Umbilical cord (tissue), 2 donors: ENCODE data around the gene E4F1. TPM values are rescaled to one million over a fixed set of nuclear protein-coding genes. Genes with fewer than 3 reads are reported as not detected.

ENCODE experiments used
- DNase-seq: peaks from one replicate; pipeline ENCODE4 v3.0.0-alpha.2; 2015; ENCODE audit warnings: low spot score
- total RNA-seq: library from RNA; depleted of rRNA; stranded (reverse); fragments of >200 nt; gene quantifications from one replicate; pipeline ENCODE4 v1.2.3, GENCODE V29; 2014; ENCODE audit warnings: low replicate concordance; ENCODE audit not compliant: insufficient read depth

E4F1 gene, protein sequence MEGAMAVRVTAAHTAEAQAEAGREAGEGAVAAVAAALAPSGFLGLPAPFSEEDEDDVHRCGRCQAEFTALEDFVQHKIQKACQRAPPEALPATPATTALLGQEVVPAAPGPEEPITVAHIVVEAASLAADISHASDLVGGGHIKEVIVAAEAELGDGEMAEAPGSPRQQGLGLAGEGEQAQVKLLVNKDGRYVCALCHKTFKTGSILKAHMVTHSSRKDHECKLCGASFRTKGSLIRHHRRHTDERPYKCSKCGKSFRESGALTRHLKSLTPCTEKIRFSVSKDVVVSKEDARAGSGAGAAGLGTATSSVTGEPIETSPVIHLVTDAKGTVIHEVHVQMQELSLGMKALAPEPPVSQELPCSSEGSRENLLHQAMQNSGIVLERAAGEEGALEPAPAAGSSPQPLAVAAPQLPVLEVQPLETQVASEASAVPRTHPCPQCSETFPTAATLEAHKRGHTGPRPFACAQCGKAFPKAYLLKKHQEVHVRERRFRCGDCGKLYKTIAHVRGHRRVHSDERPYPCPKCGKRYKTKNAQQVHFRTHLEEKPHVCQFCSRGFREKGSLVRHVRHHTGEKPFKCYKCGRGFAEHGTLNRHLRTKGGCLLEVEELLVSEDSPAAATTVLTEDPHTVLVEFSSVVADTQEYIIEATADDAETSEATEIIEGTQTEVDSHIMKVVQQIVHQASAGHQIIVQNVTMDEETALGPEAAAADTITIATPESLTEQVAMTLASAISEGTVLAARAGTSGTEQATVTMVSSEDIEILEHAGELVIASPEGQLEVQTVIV
- total RNA-seq, result 14.7 TPM

DNA sequence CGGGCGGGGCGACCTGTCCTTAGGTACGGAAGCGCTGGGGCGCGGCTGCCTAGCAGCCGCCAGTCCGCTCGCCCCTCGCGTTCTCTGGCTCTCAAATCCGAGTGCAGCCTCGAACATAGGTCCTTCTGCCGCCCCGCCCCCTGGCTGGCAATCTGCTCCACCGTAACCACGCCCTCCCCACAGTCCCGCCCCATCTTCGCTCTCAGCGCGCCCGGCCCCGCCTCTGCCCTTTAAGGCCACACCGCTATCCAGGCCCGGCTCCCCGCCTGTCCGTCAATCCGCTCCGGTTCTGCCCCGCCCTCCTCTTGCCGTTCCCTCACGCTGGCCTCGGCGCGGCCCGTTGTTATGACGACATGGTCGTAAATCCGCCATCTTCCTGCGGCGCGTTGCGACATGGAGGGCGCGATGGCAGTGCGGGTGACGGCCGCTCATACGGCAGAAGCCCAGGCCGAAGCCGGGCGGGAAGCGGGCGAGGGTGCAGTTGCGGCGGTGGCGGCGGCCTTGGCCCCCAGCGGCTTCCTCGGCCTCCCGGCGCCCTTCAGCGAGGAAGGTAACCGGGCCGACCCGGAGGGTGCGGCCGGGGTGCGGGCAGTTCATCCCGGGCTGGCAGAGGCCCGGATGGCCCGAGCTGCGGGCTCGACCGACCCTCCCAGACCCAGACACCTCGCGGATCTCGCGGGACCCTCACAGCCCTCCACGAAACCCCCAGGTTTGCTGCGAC lies at the start of gene E4F1:
Gene E4F1, plus strand, starts transcription at position 371 of the 721 bp plus-strand sequence. Its CDS starts 23 bp downstream, at position 394.
- peak; percentile 100 for DNase-seq

DNA sequence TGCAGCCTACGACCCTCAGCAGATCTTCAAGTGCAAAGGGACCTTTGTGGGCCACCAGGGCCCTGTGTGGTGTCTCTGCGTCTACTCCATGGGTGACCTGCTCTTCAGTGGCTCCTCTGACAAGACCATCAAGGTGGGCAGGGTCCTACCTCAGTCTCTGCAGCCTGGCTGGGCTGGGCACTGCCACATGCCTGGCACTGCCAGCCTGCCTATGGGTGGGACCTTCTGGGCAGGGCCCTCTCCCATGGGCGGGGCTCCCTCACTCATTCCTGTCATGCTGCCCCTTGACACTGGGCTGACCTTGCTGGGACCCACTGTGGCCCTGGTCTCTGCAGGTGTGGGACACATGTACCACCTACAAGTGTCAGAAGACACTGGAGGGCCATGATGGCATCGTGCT lies 49.5 kb upstream of the E4F1 start:
- no peak for DNase-seq

DNA sequence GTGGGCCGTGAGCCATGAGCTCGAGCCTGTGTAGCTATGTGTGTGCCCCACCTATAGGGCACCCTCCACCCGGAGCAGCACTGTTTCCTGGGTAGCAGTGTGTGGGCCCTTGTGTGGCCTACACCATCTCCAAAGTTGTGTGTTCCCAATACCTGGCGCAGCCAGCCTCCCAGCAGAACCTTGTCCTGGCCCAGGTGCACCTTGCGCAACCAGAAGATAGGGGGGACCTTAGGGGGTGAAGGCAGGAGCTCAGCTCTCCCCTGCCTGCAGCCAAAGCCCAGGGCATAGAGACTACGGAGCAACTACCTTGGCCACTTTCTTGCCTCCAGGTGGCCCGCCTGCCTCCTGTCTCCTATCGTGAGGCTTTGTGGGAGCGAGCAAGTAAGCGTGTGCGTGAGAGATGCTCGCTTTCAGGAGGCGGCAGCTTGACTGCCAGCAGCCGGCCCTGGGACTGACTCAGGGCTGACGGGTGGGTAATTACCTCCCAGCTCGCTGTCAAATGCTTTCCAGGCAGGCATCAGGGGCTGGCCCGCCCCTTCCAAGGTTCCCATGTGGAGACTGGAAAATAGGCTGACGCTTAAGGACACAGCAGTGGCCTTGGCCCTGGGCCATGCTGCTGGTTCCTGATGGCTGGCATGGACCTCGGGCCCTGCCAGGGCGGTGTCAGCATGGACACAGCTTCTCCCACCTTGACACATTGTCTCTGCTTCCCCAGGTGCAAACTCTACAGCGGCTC lies 48.8 kb upstream of the E4F1 start:
- DNase-seq, result no peak

DNA sequence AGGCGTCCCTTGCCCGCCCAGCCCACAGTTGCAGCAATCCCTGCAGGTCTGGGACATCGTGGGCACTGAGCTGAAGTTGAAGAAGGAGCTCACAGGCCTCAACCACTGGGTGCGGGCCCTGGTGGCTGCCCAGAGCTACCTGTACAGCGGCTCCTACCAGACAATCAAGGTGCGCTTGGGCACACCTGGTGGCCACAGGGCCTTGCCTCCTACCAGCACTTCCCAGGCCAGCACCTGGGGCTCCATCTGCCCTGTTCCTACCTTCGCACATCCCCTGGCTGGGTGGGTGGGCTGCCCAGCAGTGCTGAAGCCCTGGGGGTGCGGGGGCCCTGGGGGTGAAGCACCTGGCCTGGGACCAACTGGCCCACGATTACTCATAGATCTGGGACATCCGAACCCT lies 47.9 kb upstream of the E4F1 start:
- no peak for DNase-seq

DNA sequence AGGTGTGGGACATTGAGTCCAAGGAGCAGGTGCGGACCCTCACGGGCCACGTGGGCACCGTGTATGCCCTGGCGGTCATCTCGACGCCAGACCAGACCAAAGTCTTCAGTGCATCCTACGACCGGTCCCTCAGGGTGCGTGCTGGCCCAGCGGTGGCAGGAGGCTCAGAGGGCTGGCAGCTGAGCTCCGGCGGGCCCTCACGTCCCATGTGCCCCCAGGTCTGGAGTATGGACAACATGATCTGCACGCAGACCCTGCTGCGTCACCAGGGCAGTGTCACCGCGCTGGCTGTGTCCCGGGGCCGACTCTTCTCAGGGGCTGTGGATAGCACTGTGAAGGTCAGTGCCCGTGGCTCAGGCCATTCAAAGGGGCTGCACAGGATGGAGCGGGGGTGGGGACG lies 47.3 kb upstream of the E4F1 start:
- no peak for DNase-seq

DNA sequence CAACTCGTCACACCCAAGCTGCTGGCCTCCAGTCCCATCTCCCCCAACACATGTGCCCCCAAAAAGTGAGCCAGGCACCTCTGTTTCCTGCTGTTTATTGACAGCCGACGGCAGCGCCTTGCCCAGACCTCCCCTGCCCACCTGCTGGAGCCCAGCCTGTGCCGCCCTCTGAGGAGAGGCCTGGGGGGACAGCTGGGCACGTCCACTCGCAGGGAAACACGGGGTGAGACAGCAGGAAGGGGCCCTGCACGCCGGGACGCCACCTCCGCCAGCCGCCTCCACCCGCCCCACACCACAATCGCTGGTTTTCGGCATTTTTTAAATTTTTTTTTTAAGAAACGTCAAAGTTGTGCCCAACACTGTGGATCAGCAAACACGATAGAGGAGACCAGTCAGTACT lies 46.3 kb upstream of the E4F1 start:
- no peak for DNase-seq

DNA sequence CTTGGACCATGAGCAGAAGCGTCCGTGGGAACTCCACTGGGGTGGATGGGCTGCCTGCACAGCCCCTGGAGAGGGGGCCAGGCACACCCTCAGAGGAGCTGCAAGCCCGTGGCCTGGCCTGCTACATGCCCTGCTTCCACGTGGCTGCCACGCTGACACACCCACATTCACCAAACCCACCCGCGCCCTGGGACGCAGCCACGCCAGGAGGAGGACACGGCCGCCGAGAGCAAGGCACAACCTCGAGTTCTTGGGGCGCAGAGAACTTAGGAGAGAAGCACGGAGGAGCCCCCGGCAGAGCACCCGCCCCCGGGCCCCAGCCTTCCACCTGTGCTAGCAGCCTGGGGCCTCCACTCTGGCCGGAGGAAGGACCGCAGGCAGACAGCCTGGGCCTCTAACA lies 45.8 kb upstream of the E4F1 start:
- DNase-seq, result no peak

DNA sequence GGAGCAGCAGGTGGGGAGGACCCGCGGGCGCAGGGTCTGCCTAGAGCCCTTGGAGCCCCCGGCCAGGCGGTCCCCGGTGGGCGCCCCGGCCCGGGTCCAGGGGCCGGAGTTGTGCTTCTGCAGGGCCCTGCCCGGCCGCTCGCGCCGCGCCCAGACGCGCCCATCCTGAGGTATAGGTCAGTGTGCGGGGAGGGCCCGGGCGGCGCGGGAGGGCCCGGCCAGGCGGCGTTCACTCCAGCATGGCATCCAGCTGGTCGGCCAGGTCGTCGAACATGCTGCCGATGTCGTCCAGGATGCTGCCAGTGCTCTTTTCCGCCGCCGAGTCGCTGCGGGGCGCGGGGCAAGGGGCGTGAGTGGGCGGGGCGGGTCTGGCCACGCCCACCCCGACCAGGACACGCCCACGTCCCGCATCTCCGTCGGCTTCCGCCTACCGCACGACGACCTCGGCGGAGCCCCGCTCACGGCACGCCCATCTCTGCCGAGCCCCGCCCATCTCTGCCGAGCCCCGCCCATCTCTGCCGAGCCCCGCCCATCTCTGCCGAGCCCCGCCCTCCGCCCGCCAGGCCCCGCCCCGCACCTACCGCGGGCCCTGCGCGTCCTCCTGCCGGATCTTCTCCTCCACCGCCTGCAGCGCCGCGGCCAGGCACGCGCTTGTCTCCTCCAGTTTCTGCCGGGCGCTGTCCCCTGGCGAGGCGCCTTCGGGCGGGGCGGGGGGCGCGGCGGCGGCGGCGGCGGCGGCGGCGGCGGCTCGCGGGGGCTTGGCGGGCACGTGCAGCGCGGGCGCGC lies 44.9 kb upstream of the E4F1 start:
- DNase-seq, result no peak

DNA sequence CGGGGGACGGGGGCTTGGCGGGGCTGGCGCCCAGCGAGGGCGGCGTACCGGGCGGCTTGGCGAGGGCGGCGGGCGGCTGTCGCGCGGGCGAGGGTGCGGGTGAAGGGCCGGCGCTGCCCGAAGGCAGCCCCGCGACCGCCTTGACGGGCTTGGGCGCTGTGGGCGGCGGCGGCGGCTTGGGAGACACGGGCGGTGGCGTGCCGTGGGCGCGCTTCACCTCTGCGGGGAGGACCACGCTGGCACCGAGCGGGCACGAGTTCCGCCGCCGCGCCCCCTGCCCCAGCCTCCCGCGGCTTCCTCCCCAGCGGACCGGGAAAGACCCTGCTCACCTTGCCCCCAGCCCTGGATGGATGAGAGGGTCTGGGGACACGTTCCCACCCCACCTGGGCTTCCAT lies 44.3 kb upstream of the E4F1 start:
- no peak for DNase-seq

DNA sequence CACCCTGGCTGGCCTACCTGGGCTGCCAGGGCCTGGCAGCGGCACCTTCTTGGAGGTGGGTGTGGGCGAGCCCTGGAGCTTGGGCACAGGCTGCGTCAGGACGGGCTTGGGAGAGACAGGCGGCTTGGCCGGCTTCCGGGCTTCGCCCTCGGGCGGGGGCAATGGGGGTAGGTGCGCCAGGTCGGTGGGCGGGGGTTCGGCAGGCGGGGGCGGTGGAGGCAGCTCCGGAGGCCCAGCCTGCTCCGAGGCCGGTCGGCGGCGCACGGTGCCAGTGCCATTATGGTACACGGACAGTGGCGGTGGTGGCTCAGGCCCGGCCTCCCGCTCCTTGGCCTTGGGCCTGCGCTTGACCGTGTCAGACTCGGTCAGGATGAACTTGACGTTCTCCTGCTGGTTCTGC lies 43.8 kb upstream of the E4F1 start:
- DNase-seq, result no peak

DNA sequence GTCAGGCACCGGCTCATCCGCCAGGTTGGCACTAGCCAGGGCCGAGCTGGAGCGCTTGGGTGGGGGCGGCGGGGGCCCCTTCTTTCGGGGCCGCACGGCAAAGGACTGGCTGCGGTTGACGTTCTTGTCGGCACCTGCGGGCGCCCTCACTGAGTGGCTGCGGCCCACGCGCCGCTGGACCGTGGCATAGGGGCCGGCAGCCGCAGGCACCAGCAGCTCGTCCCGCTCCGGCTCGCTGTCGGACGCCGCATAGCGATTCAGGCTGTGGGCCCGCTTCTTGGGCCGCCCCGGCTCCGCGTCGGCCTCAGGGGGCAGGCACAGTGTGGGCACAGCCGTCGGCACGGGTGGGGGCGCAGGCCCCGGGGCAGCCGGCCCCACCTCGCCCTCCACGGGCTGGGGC lies 42.9 kb upstream of the E4F1 start:
- no peak for DNase-seq

DNA sequence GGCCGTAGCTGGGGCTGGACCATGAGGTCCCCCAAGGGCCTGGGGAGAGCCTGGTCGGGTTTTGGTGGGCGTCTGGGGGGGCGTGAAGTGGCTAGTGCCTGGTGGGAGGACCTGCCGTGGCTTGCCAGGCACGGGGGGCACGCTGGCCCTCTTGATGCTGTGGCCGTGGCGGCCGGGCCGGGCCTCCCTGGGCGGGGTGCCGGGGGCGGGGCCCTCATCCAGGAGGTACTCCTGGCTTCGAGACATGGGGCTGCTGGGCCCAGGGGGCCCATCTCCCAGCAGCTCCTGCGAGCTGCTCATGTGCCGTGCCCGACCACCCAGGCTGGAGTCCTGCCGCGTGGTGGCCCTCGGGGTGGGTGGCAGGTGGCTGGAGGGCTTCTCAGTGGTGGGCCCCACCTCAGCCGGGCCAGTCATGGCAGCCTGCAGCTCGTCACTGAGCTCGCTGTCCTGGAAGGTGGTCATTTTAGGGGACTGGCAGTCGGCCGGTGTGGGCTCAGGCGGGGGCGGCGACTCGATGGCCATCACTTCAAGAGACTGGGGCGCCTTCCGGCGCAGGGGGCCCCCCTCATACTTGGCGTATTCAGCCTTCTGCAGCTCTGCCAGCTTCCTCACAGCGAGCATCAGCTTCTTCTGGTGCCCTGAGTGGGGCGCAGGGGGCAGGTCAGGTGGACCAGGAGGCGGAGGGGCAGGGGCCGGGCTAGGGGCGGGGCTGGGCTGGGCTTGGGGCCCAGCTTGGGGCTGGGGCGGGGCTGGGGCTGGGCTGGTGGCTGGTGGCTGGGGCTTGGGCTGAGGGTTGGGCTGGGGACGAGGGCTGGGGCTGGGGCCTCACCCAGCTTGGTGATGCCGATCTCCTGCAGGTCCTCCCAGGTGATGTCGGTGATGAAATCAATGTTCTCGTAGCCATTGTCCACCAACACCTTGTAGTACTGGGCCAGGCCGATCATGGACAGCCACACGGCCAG lies 42.1 kb upstream of the E4F1 start:
- no peak for DNase-seq

DNA sequence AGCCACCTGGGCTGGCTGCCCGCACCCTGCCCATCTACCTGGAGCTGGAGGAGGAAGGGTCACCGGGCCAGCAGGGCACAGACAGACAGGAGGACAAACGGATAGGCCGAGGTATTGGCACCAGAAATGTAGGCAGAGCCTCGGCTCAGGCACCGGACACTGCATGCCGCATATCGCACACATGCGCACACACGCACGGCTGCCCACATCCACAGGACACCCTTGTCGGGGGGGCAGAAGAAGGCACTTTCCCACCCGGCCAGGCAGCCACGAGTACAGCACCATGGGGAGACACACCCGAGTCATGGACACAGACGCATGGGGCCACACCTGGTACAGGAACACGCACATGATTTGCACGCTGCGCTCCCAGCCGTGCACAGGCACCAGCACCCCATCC lies 41.4 kb upstream of the E4F1 start:
- DNase-seq, result no peak

DNA sequence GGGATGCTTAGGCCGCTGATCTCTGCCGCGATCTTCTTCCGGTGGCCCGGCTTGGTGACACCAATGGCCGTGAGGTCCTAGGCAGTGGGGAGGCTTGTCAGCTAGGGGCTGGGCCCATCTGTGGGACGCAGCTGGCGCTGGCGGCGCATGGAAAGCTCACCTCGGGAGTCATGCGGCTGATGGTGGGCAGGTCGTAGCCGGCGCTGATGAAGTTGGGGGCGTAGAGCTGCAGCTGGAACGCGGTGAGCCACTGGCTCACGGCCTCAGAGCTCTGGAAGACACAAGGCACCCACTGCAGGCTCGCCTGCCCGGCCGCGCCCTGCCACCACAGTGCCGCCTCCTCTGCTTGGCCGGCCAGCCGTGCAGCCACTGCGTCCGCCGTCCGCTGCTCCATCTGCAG lies 39.7 kb upstream of the E4F1 start:
- no peak for DNase-seq

DNA sequence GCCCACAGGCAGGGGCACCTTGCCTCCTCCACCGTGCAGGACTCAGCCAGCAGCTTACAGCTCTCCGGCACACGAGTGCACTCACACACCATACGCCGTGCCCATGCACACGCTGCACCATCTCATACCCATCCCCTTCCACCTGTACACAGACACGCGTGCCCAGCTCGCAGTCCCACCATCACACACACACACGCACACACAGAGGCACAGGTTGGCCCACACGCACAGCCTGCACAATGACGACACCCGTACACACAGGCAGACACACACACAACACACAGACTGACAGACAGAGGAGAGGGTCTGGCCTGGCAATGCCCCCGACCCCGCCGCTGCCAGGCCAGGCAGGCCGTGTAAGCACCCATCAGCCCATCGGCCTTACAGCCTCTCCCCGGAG lies 39.0 kb upstream of the E4F1 start:
- no peak for DNase-seq

DNA sequence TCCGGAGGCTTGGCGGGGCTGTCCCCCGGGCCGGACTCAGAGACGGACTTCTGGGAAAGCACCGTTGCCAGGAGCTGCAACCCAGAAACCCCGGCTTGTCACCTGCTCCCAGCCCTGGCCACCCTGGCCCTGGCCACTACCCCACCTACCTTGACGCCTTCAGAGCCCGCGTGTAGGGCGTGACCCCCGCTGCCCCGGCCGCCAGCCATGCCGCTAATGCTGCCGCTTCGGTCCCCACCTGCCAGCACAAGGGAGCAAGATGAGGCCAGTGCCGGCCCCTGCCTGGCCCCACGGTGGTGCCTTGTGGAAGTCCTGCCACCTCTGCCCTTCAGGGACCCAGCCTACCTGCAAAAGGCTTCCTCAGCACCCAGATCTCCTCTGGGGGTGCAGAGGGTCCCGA lies 38.4 kb upstream of the E4F1 start:
- DNase-seq, result no peak

DNA sequence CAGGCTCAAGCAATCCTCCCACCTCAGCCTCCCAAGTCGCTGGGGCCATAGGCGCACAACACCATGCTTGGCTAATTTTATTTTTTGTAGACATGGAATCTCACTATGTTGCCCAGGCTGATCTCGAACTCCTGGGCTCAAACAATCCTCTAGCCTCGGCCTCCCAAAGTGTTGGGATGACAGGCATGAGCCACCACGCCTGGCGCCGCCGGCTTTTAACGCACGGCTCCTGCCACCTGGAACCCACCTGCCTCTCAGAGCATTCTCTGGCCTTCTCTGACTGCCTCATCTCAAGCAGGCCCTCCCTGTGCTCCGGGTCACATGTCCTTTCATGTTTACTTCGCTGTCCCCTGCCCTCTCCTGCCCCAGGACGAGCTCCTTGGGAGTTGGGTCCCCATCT lies 37.3 kb upstream of the E4F1 start:
- DNase-seq, result no peak

DNA sequence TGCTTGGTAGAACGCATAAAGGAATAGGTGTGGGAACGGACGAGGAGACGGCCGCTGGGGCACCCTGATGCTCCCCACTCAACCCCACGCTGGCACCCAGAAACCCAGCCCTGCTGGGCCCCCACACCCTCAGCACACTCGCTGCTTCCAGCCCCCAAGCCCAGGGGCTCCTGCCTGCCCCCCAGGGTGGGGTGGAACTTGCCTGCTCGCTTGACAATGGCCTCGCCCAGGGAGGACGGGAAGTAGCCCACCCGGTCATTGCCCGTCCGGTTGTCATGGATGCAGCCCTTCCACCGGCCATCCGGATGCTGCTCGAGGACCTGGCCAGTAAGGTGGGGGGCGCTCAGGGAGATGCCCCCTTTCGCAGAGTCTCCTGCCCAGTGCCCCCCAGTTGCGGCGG lies 36.9 kb upstream of the E4F1 start:
- no peak for DNase-seq

DNA sequence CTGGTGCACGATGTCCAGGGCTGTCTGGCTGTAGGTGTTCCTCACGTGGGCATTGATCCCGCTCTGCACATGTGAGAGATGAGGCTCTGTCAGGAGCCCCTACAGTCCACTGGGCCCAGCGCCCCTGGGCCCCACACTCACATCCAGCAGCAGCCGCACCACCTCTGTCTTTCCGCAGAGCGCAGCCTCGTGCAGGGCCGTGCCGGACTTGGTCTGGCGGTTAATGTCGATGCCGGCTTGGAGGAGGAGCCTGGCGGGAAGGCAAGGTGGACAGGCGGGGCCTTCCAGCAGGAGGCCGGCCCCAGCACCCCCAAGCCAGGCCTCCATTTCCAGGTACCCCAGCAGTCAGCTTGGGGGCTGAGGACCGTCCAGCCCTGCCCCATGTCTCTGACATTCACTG lies 36.2 kb upstream of the E4F1 start:
- DNase-seq, result no peak

DNA sequence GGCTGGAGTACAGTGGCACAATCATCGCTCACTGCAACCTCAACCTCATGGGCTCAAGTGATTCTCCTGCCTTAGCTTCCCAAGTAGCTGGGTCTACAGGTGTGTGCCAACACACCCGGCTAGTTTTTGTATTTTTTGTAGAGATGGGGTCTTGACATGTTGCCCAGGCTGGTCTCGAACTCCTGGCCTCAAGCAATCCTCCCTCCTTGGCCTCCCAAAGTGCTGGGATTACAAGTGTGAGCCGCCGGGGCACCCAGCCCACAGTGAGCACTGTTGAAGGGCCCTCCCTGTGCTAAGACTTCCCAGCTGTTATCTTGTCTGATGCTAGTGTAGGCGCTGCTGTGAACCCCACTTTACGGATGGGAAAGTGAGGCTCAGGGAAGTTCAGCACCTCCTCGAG lies 35.0 kb upstream of the E4F1 start:
- no peak for DNase-seq
